Measurements from ENCODE around the gene HINT3.

- TF ChIP-seq CTCF (IDR thresholded peaks at IDR 0.05), result no peak
- TF ChIP-seq POLR2A (IDR thresholded peaks at IDR 0.05), result no peak
These were observed 59.3 kb downstream of the HINT3 start for GRCh38 chr6:126015863-126016262.
